A549 treated with Hydrocortisone at 1 μM for 4 hours (cell line): ENCODE data around the gene PABPC3. TPM values are rescaled to one million over a fixed set of nuclear protein-coding genes. Genes with fewer than 3 reads are reported as not detected.

ENCODE experiments used
- total RNA-seq: library from RNA; stranded (reverse); fragments of 200-300 nt; extraction: Qiagen RNA extraction; gene quantifications from 5 replicates; pipeline ENCODE4 v1.2.3, GENCODE V29; 2022

PABPC3 gene
- 0.12 to 0.17 TPM (median 0.15 TPM) in 5 replicates for total RNA-seq

DNA sequence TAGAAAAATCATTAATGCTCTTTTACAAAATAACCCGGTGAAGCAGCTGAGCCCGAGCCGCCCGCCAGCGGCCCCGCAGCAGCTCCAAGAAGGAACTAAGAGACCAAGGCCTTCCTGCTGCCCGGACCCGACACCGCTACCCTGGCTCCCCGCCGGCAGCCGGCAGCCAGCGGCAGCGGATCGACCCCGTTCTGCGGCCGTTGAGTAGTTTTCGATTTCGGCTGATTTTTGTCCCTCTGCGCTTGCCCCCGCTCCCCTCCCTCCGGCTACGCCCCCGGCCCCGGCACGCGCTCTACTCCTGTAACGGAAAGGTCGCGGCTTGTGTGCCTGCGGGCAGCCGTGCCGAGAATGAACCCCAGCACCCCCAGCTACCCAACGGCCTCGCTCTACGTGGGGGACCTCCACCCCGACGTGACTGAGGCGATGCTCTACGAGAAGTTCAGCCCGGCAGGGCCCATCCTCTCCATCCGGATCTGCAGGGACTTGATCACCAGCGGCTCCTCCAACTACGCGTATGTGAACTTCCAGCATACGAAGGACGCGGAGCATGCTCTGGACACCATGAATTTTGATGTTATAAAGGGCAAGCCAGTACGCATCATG lies at the start of gene PABPC3:
Gene PABPC3, plus strand, starts transcription at position 286 of the 603 bp plus-strand sequence. Its CDS starts 63 bp downstream, at position 349.

Other genes starting within 250 kb of the PABPC3 start
- not detected in 5 replicates for gene AMER2, start 76.2 kb downstream of the PABPC3 start, total RNA-seq
- gene MTMR6, start 191.4 kb downstream of the PABPC3 start, total RNA-seq = 6.8 to 11.0 TPM (median 9.1 TPM) in 5 replicates
- gene NUP58, start 205.5 kb downstream of the PABPC3 start, total RNA-seq = 15.6 to 23.2 TPM (median 19.0 TPM) in 5 replicates